OCI-LY1 (cell line): ENCODE results near the gene KLK5.

ENCODE experiments used
- H2AFZ ChIP-seq: fragments of 200-600 bp; sonication (generic), shearing (Covaris generic); 2 replicates; pipeline ENCODE4 v1.6.0; 2014; ENCODE audit warnings: antibody characterized with exemption, mild to moderate bottlenecking, low read length
- H3F3A ChIP-seq: fragments of 200-600 bp; sonication (generic), shearing (Covaris generic); 2 replicates; pipeline ENCODE4 v1.6.0; 2014; ENCODE audit warnings: mild to moderate bottlenecking, antibody characterized with exemption, low read length, moderate library complexity; ENCODE audit not compliant: insufficient read depth
- H3K27ac ChIP-seq: fragments of 200-600 bp; sonication (generic); 2 replicates; pipeline ENCODE4 v1.5.1; 2014; ENCODE audit warnings: low read length, mixed run types, mild to moderate bottlenecking, low read depth; ENCODE audit not compliant: poor library complexity, severe bottlenecking
- H3K27me3 ChIP-seq: fragments of 200-600 bp; sonication (generic); 2 replicates; pipeline ENCODE4 v1.6.0; 2014; ENCODE audit warnings: antibody characterized with exemption, mild to moderate bottlenecking, low read length, moderate library complexity; ENCODE audit not compliant: insufficient read depth
- H3K36me3 ChIP-seq: fragments of 200-600 bp; sonication (generic); 2 replicates; pipeline ENCODE4 v1.6.1; 2014; ENCODE audit warnings: mild to moderate bottlenecking, antibody characterized with exemption, low read length, moderate library complexity, mixed read lengths; ENCODE audit not compliant: insufficient read depth
- H3K4me1 ChIP-seq: fragments of 200-600 bp; sonication (generic); 2 replicates; pipeline ENCODE4 v1.5.1; 2014; ENCODE audit warnings: mild to moderate bottlenecking, low read length, moderate library complexity; ENCODE audit not compliant: insufficient read depth, severe bottlenecking
- H3K4me2 ChIP-seq: fragments of 200-600 bp; sonication (generic), shearing (Covaris generic); 2 replicates; pipeline ENCODE4 v1.6.1; 2014; ENCODE audit warnings: low read length
- H3K4me3 ChIP-seq: fragments of 200-600 bp; sonication (generic); 2 replicates; pipeline ENCODE4 v1.5.1; 2014; ENCODE audit warnings: low read length, low read depth, mild to moderate bottlenecking, mixed read lengths; ENCODE audit not compliant: poor library complexity, severe bottlenecking
- H3K79me2 ChIP-seq: fragments of 200-600 bp; shearing (Covaris generic); 2 replicates; pipeline ENCODE4 v1.6.1; 2016; ENCODE audit warnings: mixed run types, low read length, mixed read lengths; ENCODE audit not compliant: insufficient read depth
- H3K9ac ChIP-seq: fragments of 200-600 bp; sonication (generic), shearing (Covaris generic); 2 replicates; pipeline ENCODE4 v1.6.1; 2014; ENCODE audit warnings: mild to moderate bottlenecking, low read length, mixed read lengths
- H3K9me2 ChIP-seq: fragments of 200-600 bp; sonication (generic), shearing (Covaris generic); 2 replicates; pipeline ENCODE4 v1.6.1; 2014; ENCODE audit warnings: low read depth, mild to moderate bottlenecking, low read length, mixed read lengths
- H3K9me3 ChIP-seq: fragments of 200-600 bp; shearing (Covaris generic); 2 replicates; pipeline ENCODE4 v1.6.1; 2014; ENCODE audit warnings: low read length, mixed read lengths
- H4K20me1 ChIP-seq: fragments of 200-600 bp; sonication (generic), shearing (Covaris generic); 2 replicates; pipeline ENCODE4 v1.6.0; 2016; ENCODE audit warnings: mild to moderate bottlenecking, low read length; ENCODE audit not compliant: insufficient read depth
- EZH2 ChIP-seq: fragments of 200-600 bp; sonication (generic), shearing (Covaris generic); IDR thresholded peaks from 2 replicates; pipeline ENCODE4 v1.8.0; 2017; ENCODE audit warnings: borderline replicate concordance, mixed run types, mild to moderate bottlenecking, antibody characterized with exemption, low read length, moderate library complexity, mixed read lengths
- TF ChIP-seq, protein P1 (sequence below): fragments of 200-600 bp; sonication (generic), shearing (Covaris generic); IDR thresholded peaks from 2 replicates; pipeline ENCODE4 v1.5.1; 2017; ENCODE audit warnings: mild to moderate bottlenecking, antibody characterized with exemption, low read length, moderate library complexity, mixed read lengths

The KLK5 gene

GRCh38 chr19:50952910-50953309, at the start of gene KLK5:
KLK5 (minus strand) TSS chr19:50953038; CDS start chr19:50952657, 381 bp downstream.
- no peak for TF ChIP-seq EZH2
- TF ChIP-seq, protein P1, sequence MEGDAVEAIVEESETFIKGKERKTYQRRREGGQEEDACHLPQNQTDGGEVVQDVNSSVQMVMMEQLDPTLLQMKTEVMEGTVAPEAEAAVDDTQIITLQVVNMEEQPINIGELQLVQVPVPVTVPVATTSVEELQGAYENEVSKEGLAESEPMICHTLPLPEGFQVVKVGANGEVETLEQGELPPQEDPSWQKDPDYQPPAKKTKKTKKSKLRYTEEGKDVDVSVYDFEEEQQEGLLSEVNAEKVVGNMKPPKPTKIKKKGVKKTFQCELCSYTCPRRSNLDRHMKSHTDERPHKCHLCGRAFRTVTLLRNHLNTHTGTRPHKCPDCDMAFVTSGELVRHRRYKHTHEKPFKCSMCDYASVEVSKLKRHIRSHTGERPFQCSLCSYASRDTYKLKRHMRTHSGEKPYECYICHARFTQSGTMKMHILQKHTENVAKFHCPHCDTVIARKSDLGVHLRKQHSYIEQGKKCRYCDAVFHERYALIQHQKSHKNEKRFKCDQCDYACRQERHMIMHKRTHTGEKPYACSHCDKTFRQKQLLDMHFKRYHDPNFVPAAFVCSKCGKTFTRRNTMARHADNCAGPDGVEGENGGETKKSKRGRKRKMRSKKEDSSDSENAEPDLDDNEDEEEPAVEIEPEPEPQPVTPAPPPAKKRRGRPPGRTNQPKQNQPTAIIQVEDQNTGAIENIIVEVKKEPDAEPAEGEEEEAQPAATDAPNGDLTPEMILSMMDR = no peak
- no peaks in the 10 kb centered on the region for H3K36me3 ChIP-seq
- no peak within 1 kb of the TSS for H3K9ac ChIP-seq
- no peaks in the 10 kb centered on the region for H3K9me3 ChIP-seq
- no peaks in the 10 kb centered on the region for H3F3A ChIP-seq
- no peak within 1 kb of the TSS for H3K4me2 ChIP-seq
- H2AFZ ChIP-seq = no peak within 1 kb of the TSS
- H3K4me1 ChIP-seq = no peaks in the 10 kb centered on the region
- H3K27ac ChIP-seq = no peak within 1 kb of the TSS
- H4K20me1 ChIP-seq = no peaks in the 10 kb centered on the region
- no peaks in the 10 kb centered on the region for H3K79me2 ChIP-seq
- no peaks in the 10 kb centered on the region for H3K9me2 ChIP-seq
- no peaks in the 10 kb centered on the region for H3K27me3 ChIP-seq
- H3K4me3 ChIP-seq = no peak within 1 kb of the TSS

DNA sequence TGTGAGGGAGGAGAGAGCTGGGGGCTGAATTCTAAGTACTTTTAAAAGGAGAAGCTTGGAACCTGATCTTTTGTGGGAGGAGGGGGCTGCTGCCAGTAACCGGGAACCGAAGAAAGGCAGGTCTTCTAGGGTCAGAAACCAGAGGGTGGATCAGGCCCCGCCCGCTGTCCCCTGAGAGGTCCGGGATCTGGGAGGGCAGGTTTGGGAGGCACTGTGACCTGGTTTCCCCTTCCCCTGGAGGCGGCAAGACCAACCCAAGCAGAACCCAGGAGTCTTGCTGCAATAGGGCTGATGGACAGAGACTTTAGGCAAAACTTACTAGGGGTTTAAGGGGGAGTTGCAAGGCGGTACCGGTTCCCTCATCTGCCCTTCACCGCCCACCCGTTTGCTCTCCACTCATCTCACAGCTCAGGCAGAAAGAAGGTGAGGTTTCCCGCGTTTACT, 49.3 kb upstream of the KLK5 start:
- no peak overlapping the region for H3K27ac ChIP-seq
- H3K27me3 ChIP-seq = no peaks in the 10 kb centered on the region
- H3K4me2 ChIP-seq = no peak overlapping the region
- no peaks in the 10 kb centered on the region for H3K4me1 ChIP-seq
- no peaks in the 10 kb centered on the region for H3F3A ChIP-seq
- no peak overlapping the region for H3K9ac ChIP-seq
- no peak overlapping the region for H2AFZ ChIP-seq
- no peaks in the 10 kb centered on the region for H3K79me2 ChIP-seq
- no peaks in the 10 kb centered on the region for H3K9me3 ChIP-seq
- no peak for TF ChIP-seq EZH2
- TF ChIP-seq, protein P1 = no peak
- H3K9me2 ChIP-seq = no peaks in the 10 kb centered on the region
- H3K4me3 ChIP-seq = no peak overlapping the region
- no peaks in the 10 kb centered on the region for H3K36me3 ChIP-seq
- no peaks in the 10 kb centered on the region for H4K20me1 ChIP-seq

- TF ChIP-seq, protein P1 = no peak
- no peak for TF ChIP-seq EZH2
- Histone ChIP-seq H3K4me3 (no peak within 1 kb of the TSS), H3K79me2 (no peaks in the 10 kb centered on the region), H3K9ac (no peak within 1 kb of the TSS), H3F3A (no peaks in the 10 kb centered on the region), H3K27ac (no peak within 1 kb of the TSS), H3K4me1 (no peaks in the 10 kb centered on the region), H3K9me2 (no peaks in the 10 kb centered on the region), H4K20me1 (no peaks in the 10 kb centered on the region), H3K36me3 (no peaks in the 10 kb centered on the region), H2AFZ (no peak within 1 kb of the TSS), H3K4me2 (no peak within 1 kb of the TSS), H3K9me3 (no peaks in the 10 kb centered on the region), H3K27me3 (no peaks in the 10 kb centered on the region)
These were observed 48.7 kb upstream of the KLK5 start, which contains the start of gene KLK8 for GRCh38 chr19:51001515-51001914. KLK8 (minus strand) TSS chr19:51001604; CDS start chr19:51001167, 437 bp downstream.
